Spleen (tissue), 7 donors: ENCODE measurements around the gene EHMT1.

ENCODE experiments used
- CTCF ChIP-seq, 11 experiments: fragments of 200-600 bp in 7 of 11; fragments of 450-650 bp in 4 of 11; sonication (generic) in 4 of 11; IDR thresholded peaks in 8 of 11; conservative IDR thresholded peaks in 3 of 11; 1 replicate in 7 of 11; 2 replicates in 4 of 11; pipeline versions ENCODE4 v1.4.0 to v1.8.0; 2016 to 2021; ENCODE audit warnings: antibody characterized with exemption in 11 of 11, inconsistent platforms in 4 of 11, mild to moderate bottlenecking in 1 of 11
- POLR2A ChIP-seq, 3 donors: fragments of 450-650 bp; IDR thresholded peaks; one replicate each; pipeline ENCODE4 v1.5.1; 2017; ENCODE audit warnings: antibody characterized with exemption in 3 of 3, mild to moderate bottlenecking in 1 of 3
- POLR2AphosphoS5 ChIP-seq, 3 donors: sonication (generic); formaldehyde crosslinking; IDR thresholded peaks; one replicate each; pipeline ENCODE4 v1.5.1; 2017; ENCODE audit warnings: antibody characterized with exemption in 3 of 3
- donor health status: DM: no; HTN: no; CAD: no; lungs with moderate emphysema.
- donor health status: DM: no; HTN: no; CAD: no.
- donor health status: DM: no; HTN: no; CAD: no.

GRCh38 chr9:137688261-137688660 is 69.5 kb downstream of the EHMT1 start:
- TF ChIP-seq POLR2A (IDR thresholded peaks at IDR 0.05) (no peak), CTCF (IDR thresholded peaks at IDR 0.05 in 8 of 11, conservative IDR thresholded peaks at IDR 0.05 in 3 of 11) (no peak), POLR2AphosphoS5 (IDR thresholded peaks at IDR 0.05) (no peak)
